Breast epithelium (tissue), 4 donors: ENCODE measurements around the gene MAP4K4. TPM values are rescaled to one million over a fixed set of nuclear protein-coding genes. Genes with fewer than 3 reads are reported as not detected.
"Not testable (repeated sequence)": the region's sequence is repeated elsewhere in the genome, so short reads cannot be mapped to it uniquely, and the experiment has no call there.

Experiments
- DNase-seq, 2 donors: peaks; one replicate each; pipeline ENCODE4 v3.0.0-alpha.2; 2019; ENCODE audit warnings: low spot score in 2 of 2
- H3K27ac ChIP-seq, 2 donors: fragments of 200-600 bp; sonication (generic) in 1 of 2; one replicate each; pipeline ENCODE4 v1.5.1; 2016 to 2019; ENCODE audit warnings: mild to moderate bottlenecking in 1 of 2
- H3K27me3 ChIP-seq, 2 donors: fragments of 200-600 bp; sonication (generic) in 1 of 2; one replicate each; pipeline versions ENCODE4 v1.5.1 to v1.6.0; 2017 to 2019; ENCODE audit warnings: control low read depth in 1 of 2, mild to moderate bottlenecking in 1 of 2
- H3K36me3 ChIP-seq: fragments of 200-600 bp; one replicate; pipeline ENCODE4 v1.5.1; 2019
- H3K4me1 ChIP-seq, 2 donors: fragments of 200-600 bp; sonication (generic); one replicate each; pipeline ENCODE4 v1.5.1; 2016 to 2019; ENCODE audit warnings: control low read depth in 1 of 2
- H3K4me3 ChIP-seq, 3 donors: fragments of 200-600 bp; sonication (generic); 1 replicate in 2 of 3; 2 replicates in 1 of 3; pipeline ENCODE4 v1.5.1; 2016 to 2019; ENCODE audit warnings: mild to moderate bottlenecking in 3 of 3, moderate library complexity in 2 of 3
- H3K9me3 ChIP-seq, 2 donors: fragments of 200-600 bp; sonication (generic) in 1 of 2; one replicate each; pipeline ENCODE4 v1.5.1; 2016 to 2019; ENCODE audit warnings: control low read depth in 1 of 2
- CTCF ChIP-seq, 3 donors: fragments of 450-650 bp; IDR thresholded peaks; one replicate each; pipeline ENCODE4 v1.5.1; 2016 to 2017; ENCODE audit warnings: antibody characterized with exemption in 3 of 3, mild to moderate bottlenecking in 3 of 3, moderate library complexity in 3 of 3
- POLR2A ChIP-seq: fragments of 450-650 bp; IDR thresholded peaks from one replicate; pipeline ENCODE4 v1.6.1; 2016; ENCODE audit warnings: antibody characterized with exemption, mild to moderate bottlenecking, moderate library complexity
- POLR2AphosphoS5 ChIP-seq, 3 donors: sonication (generic); formaldehyde crosslinking; IDR thresholded peaks; one replicate each; pipeline ENCODE4 v1.6.1; 2017; ENCODE audit warnings: antibody characterized with exemption in 3 of 3
- intact Hi-C: fragments of 100-400 bp; cut with DNase I; formaldehyde crosslinking; loops from one replicate; pipeline ENCODE4 v1.15.1; 2023; ENCODE audit warnings: low total_unique reads
- total RNA-seq, 3 donors: library from RNA; depleted of rRNA; stranded (reverse); fragments of >200 nt; gene quantifications; one replicate each; pipeline ENCODE4 v1.1.0, GENCODE V29; 2016

MAP4K4 gene
- total RNA-seq, 3 donors from 2014 or later, result 62.1 to 89.1 (median 74.7) TPM

- intact Hi-C loops, result no loop called here
- Histone ChIP-seq H3K4me3 (no peak overlapping the region), H3K27me3 (no peaks in the 10 kb centered on the region), H3K4me1 (no peaks in the 10 kb centered on the region), H3K27ac (no peak overlapping the region), H3K36me3 (no peaks in the 10 kb centered on the region), H3K9me3 (peaks cover 0 to 3% of the 10 kb centered on the region in 2 donors)
- DNase-seq, result no peak
- TF ChIP-seq CTCF (IDR thresholded peaks at IDR 0.05) (no peak), POLR2AphosphoS5 (IDR thresholded peaks at IDR 0.05) (no peak), POLR2A (no peak)
Observed at GRCh38 chr2:101912545-101912944, 215.0 kb downstream of the MAP4K4 start.

GRCh38 chr2:101921319-101921952, 223.9 kb downstream of the MAP4K4 start:
- no peaks in the 10 kb centered on the region for H3K4me1 ChIP-seq
- DNase-seq, result no peak
- intact Hi-C loops, result no loop called here
- H3K27ac ChIP-seq, result no peak overlapping the region
- no peak overlapping the region for H3K4me3 ChIP-seq
- H3K27me3 ChIP-seq, result no peaks in the 10 kb centered on the region
- peaks cover 18 to 26% of the 10 kb centered on the region in 2 donors for H3K9me3 ChIP-seq
- TF ChIP-seq CTCF (IDR thresholded peaks at IDR 0.05) (no peak), POLR2A (no peak)
- no peaks in the 10 kb centered on the region for H3K36me3 ChIP-seq

- H3K27ac ChIP-seq, result no peak overlapping the region
- intact Hi-C loops, result no loop called here
Observed at GRCh38 chr2:101921953-101922325, 224.4 kb downstream of the MAP4K4 start.

GRCh38 chr2:101924311-101924710, 226.8 kb downstream of the MAP4K4 start:
- H3K27ac ChIP-seq, intact Hi-C loops, H3K4me3 ChIP-seq, H3K27me3 ChIP-seq, H3K36me3 ChIP-seq, DNase-seq, H3K4me1 ChIP-seq: not testable (repeated sequence)
- H3K9me3 ChIP-seq, result peaks cover 29 to 38% of the 10 kb centered on the region in 2 donors

More at GRCh38 chr2:101921953-101922325, 224.4 kb downstream of the MAP4K4 start:
- TF ChIP-seq POLR2A (no peak), POLR2AphosphoS5 (IDR thresholded peaks at IDR 0.05) (no peak), CTCF (IDR thresholded peaks at IDR 0.05) (no peak)
- no peaks in the 10 kb centered on the region for H3K4me1 ChIP-seq
- no peak for DNase-seq
- no peaks in the 10 kb centered on the region for H3K27me3 ChIP-seq
- H3K4me3 ChIP-seq, result no peak overlapping the region
- peaks cover 20 to 28% of the 10 kb centered on the region in 2 donors for H3K9me3 ChIP-seq
- H3K36me3 ChIP-seq, result no peaks in the 10 kb centered on the region

- no peak overlapping the region for H3K4me3 ChIP-seq
- no peaks in the 10 kb centered on the region for H3K27me3 ChIP-seq
- H3K4me1 ChIP-seq, result no peaks in the 10 kb centered on the region
- H3K36me3 ChIP-seq, result no peaks in the 10 kb centered on the region
- no peak overlapping the region for H3K27ac ChIP-seq
- H3K9me3 ChIP-seq, result peaks cover 21 to 23% of the 10 kb centered on the region in 2 donors
- DNase-seq, result no peak
- intact Hi-C loops, result no loop called here
- no peak for TF ChIP-seq CTCF (IDR thresholded peaks at IDR 0.05)
- no peak for TF ChIP-seq POLR2AphosphoS5 (IDR thresholded peaks at IDR 0.05)
- no peak for TF ChIP-seq POLR2A
Observed at GRCh38 chr2:101930019-101930418, 232.5 kb downstream of the MAP4K4 start.
